SK-N-SH (cell line): ENCODE data around the gene PPME1.

Source experiments
- CTCF ChIP-seq: fragments of 200-600 bp; sonication (generic); IDR thresholded peaks from 2 replicates; pipeline ENCODE4 v1.6.1; 2017; ENCODE audit warnings: antibody characterized with exemption, mild to moderate bottlenecking, moderate library complexity
- ELF1 ChIP-seq: IDR thresholded peaks from 2 replicates; pipeline ENCODE4 v1.4.0; 2012
- EP300 ChIP-seq, 2 experiments: IDR thresholded peaks; 2 replicates each; pipeline versions ENCODE4 v1.4.0 to v1.6.1; 2012; ENCODE audit warnings: borderline replicate concordance in 1 of 2, low read depth in 1 of 2, low read length in 1 of 2
- EZH2phosphoT487 ChIP-seq: fragments of 200-600 bp; sonication (generic); IDR thresholded peaks from 2 replicates; pipeline ENCODE4 v1.6.1; 2017; ENCODE audit warnings: low read depth, mixed run types, mild to moderate bottlenecking, antibody characterized with exemption, moderate library complexity, borderline replicate concordance
- GABPA ChIP-seq: IDR thresholded peaks from 2 replicates; pipeline ENCODE4 v1.4.0; 2012; ENCODE audit warnings: low read depth, mild to moderate bottlenecking
- IRF3 ChIP-seq: fragments of 150-350 bp; IDR thresholded peaks from 2 replicates; pipeline ENCODE4 v1.6.1; 2016; ENCODE audit warnings: mild to moderate bottlenecking, low read depth, low read length
- JUND ChIP-seq: IDR thresholded peaks from 2 replicates; pipeline ENCODE4 v1.4.0; 2012
- POLR2AphosphoS5 ChIP-seq: IDR thresholded peaks from 2 replicates; pipeline ENCODE4 v1.6.1; 2012; ENCODE audit warnings: low read depth, low read length
- RAD21 ChIP-seq: IDR thresholded peaks from 2 replicates; pipeline ENCODE4 v1.6.1; 2012; ENCODE audit warnings: mild to moderate bottlenecking, low read length
- RXRA ChIP-seq: IDR thresholded peaks from 2 replicates; pipeline ENCODE4 v1.4.0; 2012; ENCODE audit warnings: low read depth, mild to moderate bottlenecking, borderline replicate concordance
- SIN3A ChIP-seq: IDR thresholded peaks from 2 replicates; pipeline ENCODE4 v1.6.1; 2012; ENCODE audit warnings: low read depth, mild to moderate bottlenecking, low read length, moderate library complexity, borderline replicate concordance
- SMC3 ChIP-seq: IDR thresholded peaks from 2 replicates; pipeline ENCODE4 v1.6.1; 2012; ENCODE audit warnings: low read depth, low read length, improper control_type of control experiment

- no peak for TF ChIP-seq CTCF
- no peak for TF ChIP-seq ELF1
- TF ChIP-seq SIN3A = no peak
- TF ChIP-seq JUND = no peak
- no peak for TF ChIP-seq RAD21
- no peak for TF ChIP-seq SMC3
- TF ChIP-seq EP300 (IDR thresholded peaks at IDR 0.05; ENCODE audit: borderline replicate concordance in 1 of 2, low read depth in 1 of 2, low read length in 1 of 2) = no peak
- TF ChIP-seq RXRA = no peak
- TF ChIP-seq EZH2phosphoT487 = no peak
- no peak for TF ChIP-seq IRF3
- TF ChIP-seq GABPA = no peak
- no peak for TF ChIP-seq POLR2AphosphoS5
Measured at GRCh38 chr11:74278103-74278502, 107.0 kb downstream of the PPME1 start.
